NCI-H128 (cell line): ENCODE measurements around the gene CCDC12.

Experiments
- DNase-seq: peaks from one replicate; lab custom pipeline; 2025; ENCODE audit not compliant: unreplicated experiment; lab: John Stamatoyannopoulos, UW

Gene CCDC12

GRCh38 chr3:46997453-46998091 is 21.0 kb upstream of the CCDC12 start:
- DNase-seq = no peak

GRCh38 chr3:46996689-46997452 is 20.3 kb upstream of the CCDC12 start:
- DNase-seq = no peak

- no peak for DNase-seq
These were observed 19.5 kb upstream of the CCDC12 start for GRCh38 chr3:46995901-46996562.

GRCh38 chr3:46994801-46995731 is 18.5 kb upstream of the CCDC12 start:
- DNase-seq = no peak

GRCh38 chr3:46993986-46994385 is 17.4 kb upstream of the CCDC12 start:
- DNase-seq = no peak

- no peak for DNase-seq
These were observed 16.7 kb upstream of the CCDC12 start for GRCh38 chr3:46993292-46993691.

GRCh38 chr3:46992231-46992630 is 15.7 kb upstream of the CCDC12 start:
- no peak for DNase-seq

- no peak for DNase-seq
These were observed 15.0 kb upstream of the CCDC12 start for GRCh38 chr3:46991406-46992165.

- DNase-seq = no peak
These were observed 14.2 kb upstream of the CCDC12 start for GRCh38 chr3:46990573-46991374.

GRCh38 chr3:46989146-46989810 is 12.7 kb upstream of the CCDC12 start:
- no peak for DNase-seq

GRCh38 chr3:46988616-46989015 is 12.1 kb upstream of the CCDC12 start:
- no peak for DNase-seq

GRCh38 chr3:46987743-46988401 is 11.3 kb upstream of the CCDC12 start:
- DNase-seq = no peak

- DNase-seq = no peak
These were observed 10.8 kb upstream of the CCDC12 start for GRCh38 chr3:46987319-46987742.

- DNase-seq = no peak
These were observed 10.3 kb upstream of the CCDC12 start for GRCh38 chr3:46986782-46987310.

- DNase-seq = no peak
These were observed 9.6 kb upstream of the CCDC12 start for GRCh38 chr3:46986055-46986730.

GRCh38 chr3:46985588-46985987 is 9.0 kb upstream of the CCDC12 start:
- DNase-seq = no peak

GRCh38 chr3:46984591-46985459 is 8.3 kb upstream of the CCDC12 start:
- no peak for DNase-seq
